GM18507 (cell line): ENCODE data around the gene NSD1.

ENCODE experiments used
- DNase-seq: peaks from one replicate; pipeline ENCODE4 v3.0.0; 2011; ENCODE audit warnings: low read depth; ENCODE audit not compliant: insufficient read length; ENCODE audit errors: extremely low spot score
- FAIRE-seq: peaks from 2 replicates; lab custom pipeline; 2011; peaks lifted over from hg19 to GRCh38; lab: Jason Lieb, UNC

NSD1 gene

DNA sequence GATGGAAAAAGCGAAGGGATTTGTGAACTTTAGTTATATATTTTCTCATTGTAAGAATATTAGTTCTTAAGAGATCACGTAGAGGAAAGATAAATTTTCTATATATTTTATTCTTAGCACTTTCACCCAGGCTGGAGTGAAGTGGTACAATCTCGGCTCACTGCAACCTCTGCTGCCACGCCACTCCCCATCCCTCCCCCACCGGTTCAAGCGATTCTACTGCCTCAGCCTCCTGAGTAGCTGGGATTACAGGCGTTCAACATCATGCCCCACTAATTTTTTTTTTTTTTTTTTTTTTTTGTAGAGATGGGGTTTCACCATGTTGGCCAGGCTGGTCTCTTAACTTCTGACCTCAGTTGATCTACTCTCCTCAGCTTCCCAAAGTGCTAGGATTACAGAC is 127.4 kb downstream of the NSD1 start:
- FAIRE-seq (no peak), DNase-seq (no peak)

DNA sequence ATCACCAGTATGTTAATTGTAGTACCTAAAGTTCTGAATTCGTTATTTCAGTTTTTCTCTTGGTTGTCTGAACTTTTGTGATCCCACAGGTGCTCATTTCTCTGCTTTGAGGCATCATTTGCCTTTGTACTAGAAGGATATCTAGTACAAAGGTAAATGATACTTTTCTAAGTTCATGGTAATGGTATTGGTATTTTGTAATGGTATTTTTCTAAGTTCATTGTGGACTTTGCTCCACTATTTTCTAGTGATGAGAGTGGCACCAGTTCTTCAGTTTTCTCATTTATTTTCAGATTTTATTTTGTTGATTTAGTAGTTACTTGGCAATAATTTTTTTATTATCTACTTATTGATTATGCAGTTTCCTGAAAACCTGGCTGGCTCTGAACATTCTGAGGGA is 127.9 kb downstream of the NSD1 start:
- FAIRE-seq: no peak
- no peak for DNase-seq

DNA sequence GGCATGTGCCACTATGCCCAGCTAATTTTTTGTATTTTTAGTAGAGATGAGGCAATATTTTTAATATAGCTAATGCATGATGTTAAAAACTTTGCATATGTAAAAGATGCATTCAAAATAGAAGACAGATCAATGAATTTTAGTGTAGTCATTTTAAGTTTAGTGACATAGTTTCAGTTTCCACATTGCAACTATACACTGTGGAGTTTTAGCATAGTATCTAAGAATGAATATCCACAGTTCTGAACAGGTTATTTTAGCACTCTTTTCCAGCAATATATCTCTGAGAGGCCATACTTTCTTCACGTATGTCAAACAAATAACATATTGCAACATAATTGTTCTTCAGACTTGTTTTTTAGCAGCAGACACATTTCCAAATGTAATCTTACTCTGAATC is 130.6 kb downstream of the NSD1 start:
- no peak for DNase-seq
- FAIRE-seq: no peak

- DNase-seq (no peak), FAIRE-seq (no peak)
These were observed 131.8 kb downstream of the NSD1 start for GRCh38 chr5:177265395-177265794.

DNA sequence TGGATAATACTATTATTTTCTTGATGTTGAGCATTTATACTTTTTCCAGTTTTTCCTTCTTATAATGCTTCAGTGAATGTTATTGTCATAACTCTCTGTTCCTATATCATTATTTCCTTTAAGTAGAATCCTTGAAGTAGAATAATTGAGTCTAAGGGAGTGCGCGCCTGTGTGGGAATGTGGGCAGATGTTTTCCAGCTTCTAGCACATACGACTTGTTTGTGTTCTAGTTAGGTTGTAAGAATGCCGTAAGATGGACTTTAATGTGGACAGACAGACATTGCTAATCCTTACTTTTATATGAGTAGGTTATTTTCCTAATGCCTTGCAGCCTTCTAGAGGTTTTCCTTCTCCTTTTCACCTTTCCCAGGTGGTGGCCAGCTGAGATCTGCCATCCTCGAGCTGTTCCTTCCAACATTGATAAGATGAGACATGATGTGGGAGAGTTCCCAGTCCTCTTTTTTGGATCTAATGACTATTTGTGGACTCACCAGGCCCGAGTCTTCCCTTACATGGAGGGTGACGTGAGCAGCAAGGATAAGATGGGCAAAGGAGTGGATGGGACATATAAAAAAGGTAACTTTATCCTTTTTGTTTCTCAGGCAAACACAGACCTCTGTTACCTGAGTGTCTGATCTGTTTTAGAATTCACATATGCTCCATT is 135.8 kb downstream of the NSD1 start:
- no peak for DNase-seq
- FAIRE-seq: no peak

GRCh38 chr5:177269976-177270375 is 136.4 kb downstream of the NSD1 start:
- FAIRE-seq: no peak
- no peak for DNase-seq

- DNase-seq (no peak), FAIRE-seq (no peak)
These were observed 137.1 kb downstream of the NSD1 start for GRCh38 chr5:177270653-177271052.

DNA sequence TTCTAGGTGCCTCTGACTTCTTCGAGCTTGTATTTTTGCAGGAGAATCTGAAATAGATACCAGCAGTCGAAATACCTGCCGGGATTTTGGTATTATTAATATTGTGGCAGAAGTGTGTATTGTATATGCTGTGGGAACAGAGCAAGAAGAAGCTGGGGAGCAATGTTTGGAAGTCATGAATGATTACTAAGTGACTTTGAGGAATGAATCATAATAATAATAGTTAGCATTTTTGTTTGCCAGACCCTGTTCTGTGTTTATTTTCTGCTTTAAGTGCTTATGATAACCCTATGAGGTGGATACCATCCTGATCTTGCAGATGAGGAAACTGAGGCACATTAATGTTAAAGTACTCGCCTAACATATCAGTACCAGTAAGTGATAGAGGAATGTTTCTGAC is 137.5 kb downstream of the NSD1 start:
- DNase-seq (no peak), FAIRE-seq (no peak)

DNA sequence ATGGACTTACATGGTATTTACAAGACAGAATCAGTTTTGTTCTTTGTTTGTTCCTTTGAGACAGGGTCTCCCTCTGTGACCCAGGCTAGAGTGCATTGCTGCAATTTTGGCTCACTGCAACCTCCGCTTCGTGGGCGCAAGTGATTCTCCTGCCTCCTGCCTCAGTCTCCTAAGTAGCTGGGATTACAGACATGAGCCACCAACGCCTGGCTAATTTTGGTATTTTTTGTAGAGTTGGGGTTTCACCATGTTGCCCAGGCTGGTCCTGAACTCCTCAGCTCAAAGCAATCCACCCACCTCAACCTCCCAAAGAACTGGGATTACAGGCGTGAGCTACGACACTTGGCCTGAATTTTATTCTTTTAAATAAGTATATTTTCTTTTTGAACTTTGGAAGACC is 142.3 kb downstream of the NSD1 start:
- DNase-seq (no peak), FAIRE-seq (no peak)

- no peak for FAIRE-seq
- no peak for DNase-seq
These were observed 143.3 kb downstream of the NSD1 start for GRCh38 chr5:177276886-177277285.

DNA sequence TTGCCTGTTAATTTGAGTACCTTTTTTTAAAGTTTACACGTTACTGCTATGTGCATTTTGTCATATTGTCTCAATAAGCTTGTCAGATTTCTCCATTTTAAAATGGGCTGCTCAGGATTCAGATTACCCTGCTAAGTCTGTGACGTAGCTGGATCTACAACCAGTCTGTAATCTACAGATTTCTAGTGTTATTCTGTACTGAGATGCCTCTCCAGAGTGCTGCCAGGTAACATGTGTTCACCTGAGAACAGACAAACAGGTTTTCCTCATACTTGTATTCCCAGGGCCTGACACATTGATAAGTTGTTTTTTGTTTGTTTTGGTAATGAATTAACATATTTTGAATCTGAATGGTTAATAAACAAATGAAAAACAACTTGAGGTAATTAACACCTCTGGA is 154.6 kb downstream of the NSD1 start:
- DNase-seq (no peak), FAIRE-seq (no peak)

GRCh38 chr5:177290816-177291596 is 157.4 kb downstream of the NSD1 start:
- peak; percentile 94 for FAIRE-seq
- no peak for DNase-seq

- DNase-seq (no peak), FAIRE-seq (no peak)
These were observed 158.2 kb downstream of the NSD1 start for GRCh38 chr5:177291735-177292134.

GRCh38 chr5:177293819-177294581 is 160.4 kb downstream of the NSD1 start:
- DNase-seq: no peak
- no peak for FAIRE-seq

DNA sequence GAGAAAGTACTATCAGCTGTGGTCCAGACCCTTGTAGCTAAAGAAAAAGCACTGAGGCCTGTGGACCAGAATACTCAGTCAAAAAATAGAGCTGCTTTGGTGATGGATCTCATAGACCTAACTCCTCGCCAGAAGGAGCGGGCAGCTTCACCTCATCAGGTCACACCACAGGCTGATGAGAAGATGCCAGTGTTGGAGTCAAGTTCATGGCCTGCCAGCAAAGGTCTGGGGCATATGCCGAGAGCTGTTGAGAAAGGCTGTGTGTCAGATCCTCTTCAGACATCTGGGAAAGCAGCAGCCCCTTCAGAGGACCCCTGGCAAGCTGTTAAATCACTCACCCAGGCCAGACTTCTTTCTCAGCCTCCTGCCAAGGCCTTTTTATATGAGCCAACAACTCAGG is 161.1 kb downstream of the NSD1 start:
- DNase-seq: no peak
- no peak for FAIRE-seq

DNA sequence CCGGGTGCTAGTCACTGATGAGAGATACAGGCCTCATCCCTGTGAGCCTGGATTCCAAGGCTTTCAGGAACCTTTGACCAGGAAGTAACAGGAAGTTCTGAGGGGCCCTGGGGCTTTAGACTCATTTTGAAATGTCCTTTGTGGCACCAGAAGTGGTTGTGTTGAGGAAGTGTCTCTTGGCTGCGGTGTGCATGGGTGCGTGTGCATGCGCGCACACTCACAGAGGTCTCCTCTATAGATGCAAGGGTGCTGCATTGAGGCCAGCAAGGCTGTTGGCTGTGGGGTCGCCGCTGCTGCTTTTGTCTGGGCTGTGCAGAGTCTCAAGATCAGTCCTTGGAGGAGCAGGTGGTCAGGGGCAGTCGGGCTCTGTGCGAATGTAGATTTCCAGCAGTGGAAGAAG is 162.4 kb downstream of the NSD1 start:
- DNase-seq: no peak
- FAIRE-seq: no peak

DNA sequence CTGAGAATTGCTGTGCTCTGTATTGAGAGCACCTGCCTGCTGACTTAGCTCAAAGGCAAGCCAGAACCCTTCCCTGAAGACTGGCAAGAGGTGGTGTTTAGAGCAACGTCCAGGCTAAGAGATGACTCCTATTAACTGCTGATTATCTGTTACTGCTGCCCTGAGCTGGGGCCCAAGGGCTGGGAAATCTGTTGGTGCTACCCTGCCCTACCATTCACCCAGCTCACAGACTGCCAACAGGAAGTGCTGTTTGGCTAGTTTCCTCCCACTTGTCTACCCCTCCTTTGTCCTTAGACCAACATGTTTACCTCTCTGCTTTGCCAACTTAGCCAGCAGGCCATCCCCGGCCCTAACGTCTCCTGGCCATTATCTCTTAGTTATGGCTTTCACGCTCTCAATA is 163.0 kb downstream of the NSD1 start:
- FAIRE-seq: no peak
- no peak for DNase-seq

DNA sequence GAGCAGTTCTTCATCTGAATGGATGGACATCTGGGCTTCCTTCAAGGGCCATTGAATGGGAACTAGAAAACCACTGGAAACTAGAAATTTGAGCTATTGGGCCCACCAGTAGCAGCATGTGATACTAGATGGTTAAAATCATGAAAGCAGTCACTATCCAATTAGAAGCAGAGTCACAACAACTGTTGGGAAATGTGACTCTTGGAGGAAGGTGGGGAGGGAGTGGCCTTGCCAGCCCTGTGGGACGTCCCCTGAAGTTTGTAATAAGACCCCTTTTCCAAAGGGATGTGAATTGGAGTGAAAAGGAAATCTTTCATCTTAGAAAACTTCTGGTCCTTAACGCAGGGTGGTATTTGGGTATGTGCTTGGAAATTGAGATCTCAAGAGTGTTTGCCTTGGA is 164.3 kb downstream of the NSD1 start:
- DNase-seq (no peak), FAIRE-seq (no peak)

DNA sequence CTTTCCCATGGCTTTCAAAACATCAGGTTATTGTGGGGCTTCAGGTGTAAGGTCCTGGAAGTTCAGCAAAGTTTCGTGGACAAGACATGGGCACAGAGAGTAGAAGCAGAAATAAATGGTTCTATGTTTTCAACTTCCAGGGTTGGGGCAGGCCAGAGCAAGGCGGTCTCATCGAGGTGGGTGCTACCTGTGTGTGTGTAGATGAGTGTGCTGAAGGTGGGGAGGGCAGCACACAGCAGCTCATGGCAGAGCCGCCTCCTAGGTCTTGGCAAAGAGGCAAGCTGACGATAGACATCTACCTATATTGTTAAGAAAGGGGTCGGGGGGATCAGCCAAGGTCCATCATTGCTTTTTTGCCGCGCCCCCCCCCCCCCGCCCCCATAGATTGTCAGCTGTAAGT is 166.1 kb downstream of the NSD1 start:
- FAIRE-seq: no peak

DNA sequence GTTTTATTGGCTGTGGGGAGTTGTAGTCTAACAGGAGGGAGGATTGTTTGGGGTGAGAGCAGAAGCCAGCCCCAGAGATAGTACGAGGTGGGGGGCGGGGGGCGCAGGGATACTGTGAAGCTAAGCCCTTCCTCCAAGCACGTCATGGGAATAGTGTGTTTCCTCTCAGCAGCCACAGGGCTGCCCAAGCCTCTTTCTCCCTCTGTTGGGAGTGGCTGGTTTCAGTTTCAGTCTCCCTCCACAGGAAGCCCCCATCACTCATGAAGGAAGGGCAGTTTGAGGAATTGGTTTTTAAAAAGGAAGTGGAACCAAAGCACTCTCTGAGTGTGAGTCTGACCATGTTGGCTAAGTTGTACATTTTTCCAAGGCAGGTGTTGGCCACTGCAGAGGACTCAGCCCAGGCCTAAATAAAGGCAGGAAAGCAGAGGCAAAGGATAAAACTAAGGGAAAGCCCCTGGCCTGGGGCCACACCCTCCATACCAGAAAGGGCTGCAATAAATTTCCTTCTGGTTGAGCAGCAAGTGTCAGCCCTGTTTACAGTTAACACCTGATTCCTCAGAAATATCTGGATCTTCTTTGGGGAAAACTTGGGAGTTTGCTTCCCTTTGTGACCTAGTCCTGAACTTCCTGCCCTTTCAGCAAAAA is 166.8 kb downstream of the NSD1 start:
- FAIRE-seq (peak; percentile 94), DNase-seq (no peak)

More for the DNA sequence above, 166.1 kb downstream of the NSD1 start:
- DNase-seq: no peak
